ENCODE results near the gene TNRC6A. TPM values are rescaled to one million over a fixed set of nuclear protein-coding genes. Genes with fewer than 3 reads are reported as not detected.
A peak's percentile ranks its signal among the peaks of the same experiment; 100 is the strongest.

Gene TNRC6A
- total and polyA plus RNA-seq, 2 of the 13 experiments (the other 11 are each of a cell fraction or from before 2014, with no cell fraction given) = 30.9 to 43.6 TPM

DNA sequence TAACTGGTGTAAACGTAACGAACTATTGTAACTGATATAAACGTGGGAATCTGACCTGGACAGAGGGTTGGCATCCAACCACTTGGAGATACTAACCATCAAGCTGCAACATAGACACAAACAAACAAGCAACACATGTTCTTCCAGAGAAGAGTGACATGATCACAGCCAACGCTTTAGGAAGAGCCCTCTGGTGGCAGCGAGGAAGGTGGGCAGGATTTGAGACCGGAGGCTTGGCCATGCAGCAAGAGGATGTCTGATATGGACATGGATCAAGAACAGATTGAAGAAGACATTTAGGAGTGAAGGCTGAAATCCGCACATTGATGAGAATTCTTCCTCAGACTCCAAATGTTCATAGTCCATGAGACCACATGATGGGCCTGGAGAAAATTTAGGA is 40.3 kb upstream of the TNRC6A start:
- POLR2A ChIA-PET = no interaction called here
- FAIRE-seq = peak; percentile 81
- TF ChIP-seq HDAC2 (CRISPR knock-in tag; IDR thresholded peaks at IDR 0.05) (peak; percentile 21; the same call in 1 of the 2 replicates), CTCF (CRISPR knock-in tag; IDR thresholded peaks at IDR 0.05) (peak; percentile 81), KDM3A (CRISPR knock-in tag; IDR thresholded peaks at IDR 0.05; ENCODE audit: low read depth) (0 out of 2 replicates have a peak, but pooled peaks have one; percentile 68), ZNF607 (CRISPR knock-in tag; IDR thresholded peaks at IDR 0.05; ENCODE audit: borderline replicate concordance) (no peak), PHF8 (CRISPR knock-in tag; IDR thresholded peaks at IDR 0.05) (no peak), SAP130 (CRISPR knock-in tag; IDR thresholded peaks at IDR 0.05; ENCODE audit: low read depth) (0 out of 2 replicates have a peak, but pooled peaks have one; percentile 22), ZNF737 (CRISPR knock-in tag; IDR thresholded peaks at IDR 0.05; ENCODE audit: borderline replicate concordance) (no peak), ARID5B (CRISPR knock-in tag; IDR thresholded peaks at IDR 0.05) (0 out of 2 replicates have a peak, but pooled peaks have one; percentile 30), FOXM1 (CRISPR knock-in tag; IDR thresholded peaks at IDR 0.05) (no peak), GATAD2A (CRISPR knock-in tag; IDR thresholded peaks at IDR 0.05) (0 out of 2 replicates have a peak, but pooled peaks have one; percentile 16), TSC22D2 (CRISPR knock-in tag; IDR thresholded peaks at IDR 0.05; ENCODE audit: borderline replicate concordance) (0 out of 2 replicates have a peak, but pooled peaks have one; percentile 34), ZNF251 (CRISPR knock-in tag; IDR thresholded peaks at IDR 0.05) (no peak), ZNF138 (CRISPR knock-in tag; IDR thresholded peaks at IDR 0.05; ENCODE audit: low read depth) (no peak), ETV5 (CRISPR knock-in tag; IDR thresholded peaks at IDR 0.05; ENCODE audit: borderline replicate concordance) (0 out of 2 replicates have a peak, but pooled peaks have one; percentile 14), ZNF598 (CRISPR knock-in tag; IDR thresholded peaks at IDR 0.05; ENCODE audit: borderline replicate concordance) (peak; percentile 54; the same call in 1 of the 2 replicates)
- TF ChIP-seq, protein P1, sequence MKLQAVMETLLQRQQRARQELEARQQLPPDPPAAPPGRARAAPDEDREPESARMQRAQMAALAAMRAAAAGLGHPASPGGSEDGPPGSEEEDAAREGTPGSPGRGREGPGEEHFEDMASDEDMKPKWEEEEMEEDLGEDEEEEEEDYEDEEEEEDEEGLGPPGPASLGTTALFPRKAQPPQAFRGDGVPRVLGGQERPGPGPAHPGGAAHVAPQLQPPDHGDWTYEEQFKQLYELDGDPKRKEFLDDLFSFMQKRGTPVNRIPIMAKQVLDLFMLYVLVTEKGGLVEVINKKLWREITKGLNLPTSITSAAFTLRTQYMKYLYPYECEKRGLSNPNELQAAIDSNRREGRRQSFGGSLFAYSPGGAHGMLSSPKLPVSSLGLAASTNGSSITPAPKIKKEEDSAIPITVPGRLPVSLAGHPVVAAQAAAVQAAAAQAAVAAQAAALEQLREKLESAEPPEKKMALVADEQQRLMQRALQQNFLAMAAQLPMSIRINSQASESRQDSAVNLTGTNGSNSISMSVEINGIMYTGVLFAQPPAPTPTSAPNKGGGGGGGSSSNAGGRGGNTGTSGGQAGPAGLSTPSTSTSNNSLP (IDR thresholded peaks at IDR 0.05; ENCODE audit: low read depth, low read length) = 0 out of 2 replicates have a peak, but pooled peaks have one; percentile 30
- TF ChIP-seq, protein P2, sequence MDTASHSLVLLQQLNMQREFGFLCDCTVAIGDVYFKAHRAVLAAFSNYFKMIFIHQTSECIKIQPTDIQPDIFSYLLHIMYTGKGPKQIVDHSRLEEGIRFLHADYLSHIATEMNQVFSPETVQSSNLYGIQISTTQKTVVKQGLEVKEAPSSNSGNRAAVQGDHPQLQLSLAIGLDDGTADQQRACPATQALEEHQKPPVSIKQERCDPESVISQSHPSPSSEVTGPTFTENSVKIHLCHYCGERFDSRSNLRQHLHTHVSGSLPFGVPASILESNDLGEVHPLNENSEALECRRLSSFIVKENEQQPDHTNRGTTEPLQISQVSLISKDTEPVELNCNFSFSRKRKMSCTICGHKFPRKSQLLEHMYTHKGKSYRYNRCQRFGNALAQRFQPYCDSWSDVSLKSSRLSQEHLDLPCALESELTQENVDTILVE (CRISPR knock-in tag; IDR thresholded peaks at IDR 0.05) = peak; percentile 49; the same call in 1 of the 2 replicates

More for the DNA sequence above, 40.3 kb upstream of the TNRC6A start:
- H3K4me2 ChIP-seq (ENCODE audit: low read depth, low read length) = no peak overlapping the region
- H3K4me3 ChIP-seq (replicated peaks in 1 of 3; ENCODE audit: insufficient read depth in 1 of 3, low read depth in 2 of 3, low read length in 3 of 3) = no peak overlapping the region
- peaks cover 34% of the 10 kb centered on the region for H3K4me1 ChIP-seq (ENCODE audit: insufficient read depth, low read length)
- no peaks in the 10 kb centered on the region for H3K36me3 ChIP-seq (replicated peaks in 1 of 2; ENCODE audit: control insufficient read depth in 1 of 2, insufficient read depth in 2 of 2, low read length in 2 of 2)
- BruUV-seq (replicated peaks) = no TSS peak
- no peaks in the 10 kb centered on the region for H3K9me3 ChIP-seq (ENCODE audit: low read length)
- DNase-seq (ENCODE audit: low spot score) = peak; percentile 53
- no peaks in the 10 kb centered on the region for H3K79me2 ChIP-seq (ENCODE audit: insufficient read depth, low read length)
- no peak overlapping the region for H2AFZ ChIP-seq (ENCODE audit: low read length)
- no peak overlapping the region for H3K9ac ChIP-seq (ENCODE audit: insufficient read depth, low read depth, low read length)
- ATAC-seq = peak; percentile 78
- no peak overlapping the region for H3K27ac ChIP-seq (ENCODE audit: extremely low read length, insufficient read depth, low read length)
- peaks cover 0 to 2% of the 10 kb centered on the region in 2 experiments; a peak in 1 of 5 replicates for H3K27me3 ChIP-seq (ENCODE audit: control insufficient read depth in 1 of 2, insufficient read depth in 2 of 2, low read length in 2 of 2)
- CTCF ChIA-PET (ENCODE audit: low intra/inter-chr PET ratio, low total read pairs) = interaction anchor here (2.5 kb wide), 1 partner anchor 172 kb away, joined by 23 read pairs; no protein-coding TSS in a partner anchor
- no peaks in the 10 kb centered on the region for H4K20me1 ChIP-seq (ENCODE audit: insufficient read depth, low read length)
- in situ Hi-C loops (cut with HindIII; ENCODE audit: extremely low pct_ligation_motif_present, low pct_unique_long_range_greater_than_20kb) = loop anchor here (10.0 kb wide), 1 partner anchor 164 kb away; no protein-coding TSS in a partner anchor
- intact Hi-C loops (cut with micrococcal nuclease; ENCODE audit: unreplicated experiment) = loop anchor here (1.0 to 5.0 kb wide), 3 partner anchors 109 to 172 kb away; partner anchors contain the start of gene RBBP6
- WGBS (ENCODE audit: low lambda C conversion rate) = 17% methylated on average over 7 of the region's 7 CpGs
